ENCODE results near the gene ABHD12.
"Not testable (repeated sequence)": the region's sequence is repeated elsewhere in the genome, so short reads cannot be mapped to it uniquely, and the experiment has no call there.

The ABHD12 gene

DNA sequence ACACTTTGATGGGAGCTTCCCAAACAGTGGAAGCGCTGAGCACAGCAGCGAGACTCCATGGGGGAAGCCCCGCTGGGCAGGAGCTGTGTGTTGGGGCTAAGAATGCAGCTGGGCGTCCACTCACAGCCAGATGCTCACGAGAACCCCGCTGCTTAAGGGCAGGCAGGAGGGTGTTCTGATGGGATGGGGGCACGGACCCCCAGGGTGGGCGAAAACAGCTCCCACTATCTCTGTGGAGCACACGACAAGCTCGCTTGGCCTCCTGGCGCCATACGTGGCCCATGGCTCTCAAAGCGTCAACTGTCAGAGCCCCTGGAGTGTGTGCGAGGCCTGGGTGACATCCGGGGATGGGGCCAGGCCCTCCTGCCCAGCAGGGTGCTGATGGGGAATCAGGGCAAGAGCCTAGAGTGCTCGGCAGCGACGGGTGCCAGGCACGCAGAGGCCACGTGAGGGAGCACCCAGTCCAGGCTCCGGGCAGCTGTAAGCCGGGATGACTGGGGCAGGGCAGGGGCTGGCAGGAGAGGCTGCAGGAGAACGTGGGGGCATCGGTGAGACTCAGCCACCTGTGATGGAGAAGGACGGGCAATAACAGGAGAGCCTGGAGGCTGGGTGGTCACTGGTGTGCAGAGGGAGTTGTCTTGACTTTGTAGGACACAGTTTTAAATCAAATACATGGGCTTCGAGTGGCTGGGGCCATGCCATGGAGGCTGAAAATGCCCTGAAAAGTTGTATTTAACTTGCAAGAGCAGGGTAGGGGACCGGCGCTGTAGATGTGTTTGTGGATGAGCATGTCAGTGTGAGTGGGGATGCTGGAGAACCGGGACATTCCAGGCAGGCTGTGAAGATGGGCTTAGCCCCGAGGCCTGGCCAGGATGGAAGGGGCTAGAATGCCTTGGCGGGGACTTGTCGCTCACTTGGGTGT lies 115.5 kb downstream of the ABHD12 start:
- DNase-seq: no peak

DNA sequence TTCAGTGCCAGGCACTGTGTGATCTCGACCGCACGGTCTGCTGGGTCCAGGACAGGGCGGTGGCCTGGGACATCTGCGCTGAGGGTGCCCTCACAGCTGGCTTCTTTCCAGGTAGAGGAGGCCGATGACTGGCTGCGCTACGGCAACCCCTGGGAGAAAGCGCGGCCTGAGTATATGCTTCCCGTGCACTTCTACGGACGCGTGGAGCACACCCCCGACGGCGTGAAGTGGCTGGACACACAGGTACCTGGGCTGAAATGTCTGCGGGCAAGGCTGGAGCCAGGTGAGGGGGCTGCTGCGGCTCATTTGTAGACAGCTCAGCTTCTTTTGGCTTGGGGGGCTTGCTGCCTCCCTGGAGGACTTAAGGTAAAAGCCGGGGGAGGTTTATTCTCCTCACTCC lies 116.2 kb downstream of the ABHD12 start:
- DNase-seq: no peak

DNA sequence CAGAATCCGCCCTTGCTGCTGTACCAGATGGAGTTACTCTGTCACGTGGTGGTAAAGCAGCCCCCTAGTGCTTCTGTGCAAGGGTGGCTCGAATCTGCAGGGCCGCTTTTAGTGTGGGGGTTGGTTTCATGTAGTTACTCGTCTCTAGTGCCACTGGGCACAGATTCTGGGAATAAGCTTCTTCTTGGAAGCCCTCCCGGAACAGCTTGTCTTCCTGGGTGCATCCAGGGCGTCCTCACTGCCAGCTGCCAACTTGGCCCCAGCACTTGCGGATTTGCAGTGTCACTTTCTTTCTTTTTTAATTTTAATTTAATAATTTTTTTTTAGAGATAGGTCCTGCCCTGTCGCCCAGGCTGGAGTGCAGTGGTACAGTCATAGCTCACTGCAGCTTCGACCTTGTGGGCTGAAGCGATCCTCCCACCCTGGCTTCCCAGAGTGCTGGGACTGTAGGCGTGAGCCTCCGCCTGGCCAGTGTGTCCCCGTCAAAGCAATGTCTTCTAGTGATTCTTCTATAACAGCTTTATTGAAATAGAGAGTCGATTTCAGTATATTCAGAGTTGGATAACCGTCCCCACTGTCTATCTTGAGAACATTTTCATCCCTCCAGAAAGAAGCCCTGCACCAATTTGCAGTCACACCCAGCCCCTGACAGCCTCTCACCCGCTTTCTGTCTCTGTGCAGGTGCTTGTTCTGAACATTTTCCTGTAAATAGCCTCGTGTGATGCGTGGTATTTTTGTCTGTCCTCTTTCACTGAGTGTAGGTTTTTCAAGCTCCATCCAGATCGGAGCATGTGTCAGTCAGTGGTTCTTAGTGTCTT lies 116.9 kb downstream of the ABHD12 start:
- no peak for DNase-seq

DNA sequence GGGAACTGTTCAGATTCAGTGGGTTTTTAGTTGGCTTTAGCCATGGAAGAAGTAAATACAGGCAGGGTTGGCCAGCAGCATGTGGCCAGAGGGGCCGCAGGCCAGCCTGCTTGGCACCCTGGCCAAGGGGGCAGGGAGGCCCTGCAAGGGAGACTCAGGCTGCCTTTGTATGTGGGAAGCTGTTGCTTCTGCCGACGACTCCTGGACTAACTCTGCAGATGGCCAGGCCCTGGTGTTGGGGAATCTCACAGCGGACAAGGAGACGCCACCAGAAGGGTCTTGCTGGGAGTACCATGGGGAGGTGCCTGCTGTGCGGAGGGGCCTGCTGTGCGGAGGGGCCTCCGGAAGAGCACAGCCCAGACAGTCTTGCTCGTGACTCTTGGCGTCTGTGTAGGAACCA lies 117.6 kb downstream of the ABHD12 start:
- DNase-seq: no peak

DNA sequence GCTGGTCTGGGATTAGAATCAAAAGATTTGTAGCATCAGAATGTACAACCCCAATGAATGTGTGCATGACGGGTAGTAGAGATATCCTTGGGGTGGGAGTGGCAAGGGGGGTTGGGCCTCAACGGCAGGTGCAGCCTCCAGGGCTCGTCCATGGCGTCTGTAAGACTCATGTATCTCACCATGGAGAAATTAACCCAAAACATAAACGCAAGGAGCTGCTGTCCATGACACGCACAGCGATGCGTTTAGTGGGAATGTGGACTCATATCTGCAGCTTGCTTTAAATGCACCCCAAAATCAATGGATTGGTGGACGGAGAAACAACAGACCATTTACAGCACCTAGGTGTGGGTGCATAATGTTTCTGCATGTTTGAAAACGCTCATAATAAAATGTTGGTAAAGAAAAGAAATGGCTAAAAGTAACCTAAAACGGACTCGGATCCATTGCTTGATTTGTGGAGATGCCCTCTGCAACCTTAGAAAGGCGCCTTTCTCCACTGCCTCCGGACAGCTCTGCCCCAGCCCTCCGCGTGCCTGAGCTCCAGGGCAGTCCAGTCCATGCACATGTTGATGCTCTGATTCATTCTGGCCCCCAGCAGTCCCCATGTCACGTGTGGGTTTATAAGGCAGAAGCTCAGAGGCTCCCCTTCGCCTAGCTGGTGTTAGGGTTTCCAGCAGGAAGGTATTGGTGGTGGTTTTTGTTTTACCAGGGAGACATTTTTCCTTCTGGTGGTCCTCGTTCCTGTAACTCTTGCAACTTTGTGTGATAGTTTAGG lies 118.2 kb downstream of the ABHD12 start:
- DNase-seq: no peak

DNA sequence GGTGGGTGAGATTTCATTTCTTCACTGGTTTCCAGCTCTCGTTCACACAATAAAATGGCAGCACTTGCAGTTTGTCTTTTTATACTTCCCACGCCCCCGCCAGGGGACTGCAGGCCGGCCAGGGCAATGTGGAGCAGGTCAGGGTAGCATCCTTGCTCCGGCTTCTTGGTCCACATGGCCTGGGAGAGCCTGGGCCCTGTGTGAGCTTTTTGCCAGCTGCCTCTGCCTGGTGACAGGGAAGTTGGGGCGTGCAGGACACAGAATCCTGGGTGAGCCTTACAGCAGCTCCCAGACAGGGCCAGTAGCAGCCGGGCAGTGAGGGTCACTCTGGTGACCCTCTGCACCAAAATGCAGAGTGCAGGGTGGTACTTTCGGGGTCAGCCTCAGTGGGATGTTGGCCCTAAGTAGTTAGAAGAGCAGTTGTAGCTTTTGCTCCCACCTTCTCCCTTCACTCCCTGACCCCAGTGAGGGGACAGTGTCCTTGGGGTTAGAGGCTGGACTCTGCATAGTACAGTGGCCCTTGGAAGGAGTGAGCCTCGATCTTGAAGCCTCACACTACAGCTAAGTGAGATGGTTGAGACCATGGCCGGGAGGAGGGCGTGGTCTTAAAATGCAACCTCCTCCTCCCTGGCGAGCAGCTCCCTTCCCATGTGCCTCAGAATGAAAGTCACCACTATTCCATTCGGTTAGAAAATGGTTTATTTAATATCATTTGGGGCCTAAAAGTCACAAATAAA lies 119.0 kb downstream of the ABHD12 start:
- no peak for DNase-seq

DNA sequence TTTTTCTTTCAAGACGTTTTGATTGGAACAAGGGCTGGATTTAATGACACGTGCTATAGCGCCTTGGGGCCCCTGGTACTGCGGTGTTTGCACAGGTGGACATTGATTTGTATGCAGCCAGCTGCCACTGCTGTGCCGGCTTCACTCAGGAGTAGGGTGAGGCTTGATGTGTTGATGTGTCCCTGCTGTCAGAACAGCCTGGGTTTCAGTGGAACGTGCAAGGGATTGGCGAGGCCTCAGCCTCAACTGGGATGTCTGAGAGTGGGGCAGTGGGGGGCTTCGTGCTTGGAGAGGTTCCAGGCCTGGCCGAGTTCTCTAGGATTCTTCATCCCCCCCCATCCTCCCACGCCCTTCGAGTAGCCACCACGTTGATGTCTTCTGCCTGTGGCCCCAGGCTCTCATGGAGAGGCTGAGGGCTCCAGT lies 119.8 kb downstream of the ABHD12 start:
- DNase-seq: no peak

DNA sequence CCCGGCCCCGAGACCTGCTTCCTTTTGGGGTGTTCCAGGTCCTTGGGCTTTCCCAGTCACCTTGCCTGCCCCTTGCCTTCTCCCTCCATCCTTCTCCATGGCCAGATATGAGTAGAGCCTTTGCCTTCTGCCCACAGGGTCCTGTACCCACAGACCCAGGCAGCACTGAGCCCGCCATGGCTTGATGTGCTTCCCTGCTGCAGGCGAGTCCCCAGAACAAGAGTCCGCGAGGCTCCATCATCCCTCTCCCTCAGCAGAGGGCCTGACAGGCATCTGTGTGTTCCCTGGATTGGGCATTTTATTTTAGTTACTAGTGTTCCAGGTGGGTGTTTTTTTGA lies 120.8 kb downstream of the ABHD12 start:
- no peak for DNase-seq

DNA sequence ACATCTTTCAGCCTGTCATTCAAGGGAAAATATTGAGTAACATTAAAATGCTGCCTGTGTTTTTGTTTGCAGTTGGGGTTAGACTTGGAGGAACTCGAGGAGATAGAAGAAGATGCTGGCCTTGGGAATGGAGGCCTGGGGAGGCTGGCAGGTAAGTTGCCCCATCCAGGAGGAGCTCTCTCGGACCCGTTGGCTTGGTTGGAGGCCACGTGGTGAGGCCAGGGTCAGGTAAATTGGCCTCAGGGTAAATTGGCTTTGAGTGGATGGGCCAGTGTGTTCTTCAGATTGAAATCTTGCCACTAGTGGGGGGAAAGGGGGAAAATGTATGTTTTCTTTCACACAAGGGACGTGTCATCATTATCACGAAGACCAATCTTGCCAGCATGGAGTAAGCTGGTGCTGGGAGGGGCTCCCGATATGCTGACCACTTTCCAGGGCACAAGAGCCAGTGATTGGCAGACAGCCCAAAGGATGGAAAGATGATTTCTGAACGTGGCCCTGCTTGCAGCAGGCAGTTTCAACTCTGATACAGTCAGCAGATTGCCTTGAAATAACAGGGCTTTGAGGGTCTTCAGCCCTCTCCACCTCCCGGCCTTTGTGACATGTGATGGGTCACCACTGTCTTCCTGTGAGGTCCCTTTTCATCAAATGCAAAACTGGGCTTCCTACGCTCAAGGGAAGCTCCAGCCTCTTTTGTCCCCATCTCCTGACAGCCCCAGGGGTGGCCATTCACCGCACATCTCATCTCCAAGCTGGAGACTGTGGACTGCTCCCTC lies 121.4 kb downstream of the ABHD12 start:
- no peak for DNase-seq

DNA sequence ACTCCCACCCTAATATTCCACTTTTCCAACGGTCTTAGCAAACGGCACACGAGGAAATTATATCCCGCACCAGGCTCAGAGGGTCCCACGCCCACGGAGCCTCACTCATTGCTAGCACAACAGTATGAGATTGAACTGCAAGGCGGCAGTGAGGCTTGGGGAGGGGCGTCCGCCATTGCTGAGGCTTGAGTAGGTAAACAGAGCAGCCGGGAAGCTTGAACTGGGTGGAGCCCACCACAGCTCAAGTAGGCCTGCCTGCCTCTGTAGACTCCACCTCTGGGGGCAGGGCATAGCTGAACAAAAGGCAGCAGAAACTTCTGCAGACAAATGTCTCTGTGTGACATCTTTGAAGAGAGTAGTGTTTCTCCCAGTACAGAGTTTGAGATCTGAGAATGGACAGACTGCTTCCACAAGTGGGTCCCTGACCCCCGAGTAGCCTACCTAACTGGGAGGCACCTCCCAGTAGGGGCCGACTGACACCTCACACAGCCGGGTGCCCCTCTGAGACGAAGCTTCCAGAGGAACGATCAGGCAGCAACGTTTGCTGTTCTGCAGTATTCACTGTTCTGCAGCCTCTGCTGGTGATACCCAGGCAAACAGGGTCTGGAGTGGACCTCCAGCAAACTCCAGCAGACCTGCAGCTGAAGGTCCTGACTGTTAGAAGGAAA lies 129.7 kb downstream of the ABHD12 start:
- not testable (repeated sequence) for DNase-seq

DNA sequence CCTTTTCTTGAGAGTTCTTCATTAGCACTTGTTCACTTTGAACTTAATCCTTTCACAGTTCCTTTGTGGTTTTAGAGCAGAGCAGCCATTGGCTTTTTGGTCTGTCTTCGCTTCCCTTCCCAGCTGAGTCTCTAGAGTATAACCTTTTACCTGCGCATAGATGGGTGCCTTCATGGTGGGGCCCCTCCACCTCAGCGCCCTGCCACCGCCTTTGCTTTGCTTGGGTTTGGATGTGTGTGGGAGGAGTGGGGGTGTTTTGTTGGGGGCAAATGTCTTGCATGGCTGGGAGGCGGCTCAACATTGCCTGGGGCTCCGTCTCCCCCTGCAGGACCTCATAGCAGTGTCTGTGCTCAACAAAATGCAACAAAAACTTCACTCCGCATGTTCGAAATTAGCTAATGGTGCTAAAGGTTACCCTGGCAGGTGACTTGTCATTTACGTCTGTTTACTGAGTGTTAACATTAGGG lies 130.8 kb downstream of the ABHD12 start:
- DNase-seq: no peak

DNA sequence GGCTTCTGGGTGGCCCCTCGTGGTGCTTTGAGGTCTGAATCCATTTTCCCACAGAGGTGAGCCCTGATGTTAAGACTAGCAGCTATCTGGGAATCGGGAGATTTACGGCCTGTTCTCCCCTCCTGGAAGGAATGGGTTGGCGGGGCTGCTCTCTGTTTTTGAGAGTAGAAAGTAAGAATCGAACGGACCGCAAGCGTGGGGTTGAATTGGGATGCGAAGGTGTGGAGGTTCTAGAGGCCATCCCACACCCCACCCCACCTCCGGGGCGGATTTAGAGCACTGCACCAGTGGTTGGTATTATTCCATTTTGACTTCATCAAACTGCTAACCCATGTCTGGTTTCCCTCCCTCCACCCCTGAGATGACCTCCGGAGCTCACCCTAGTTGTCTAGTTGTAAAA lies 131.3 kb downstream of the ABHD12 start:
- no peak for DNase-seq

DNA sequence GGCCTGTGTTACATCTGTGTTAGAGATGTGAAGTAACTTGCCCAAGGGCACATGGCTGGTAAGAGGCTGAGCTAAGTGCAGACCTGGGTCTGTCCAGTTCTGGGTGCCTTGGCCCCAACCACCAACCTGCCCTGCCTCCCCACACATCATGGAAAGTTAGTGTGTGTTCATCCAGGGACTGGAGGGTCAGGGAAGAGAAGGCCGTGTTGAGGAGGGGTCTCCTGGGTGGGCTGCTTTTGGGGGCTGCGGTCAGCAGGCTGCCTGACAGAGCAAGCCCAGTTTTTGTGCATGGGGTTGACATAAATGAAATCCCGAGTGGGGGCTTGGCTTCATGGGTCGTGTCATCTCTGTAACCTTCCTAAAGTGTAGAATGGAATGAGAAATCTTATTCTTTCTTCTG lies 131.8 kb downstream of the ABHD12 start:
- no peak for DNase-seq

DNA sequence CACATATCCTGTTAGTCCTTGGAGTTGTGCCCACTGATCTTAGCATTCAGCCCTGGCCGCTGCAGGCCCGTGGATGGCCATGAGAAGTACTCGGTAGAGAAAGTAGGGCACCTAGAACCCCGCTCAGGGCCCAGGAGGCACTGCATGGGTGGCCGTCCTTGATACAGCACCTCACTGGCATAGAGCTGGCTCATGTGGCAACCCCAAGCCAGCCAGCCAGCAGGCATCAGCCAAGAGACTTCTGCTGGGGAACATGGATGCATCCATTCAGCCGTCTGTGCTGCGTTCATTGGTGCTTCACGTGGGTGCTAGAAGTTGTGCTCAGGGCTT lies 132.2 kb downstream of the ABHD12 start:
- DNase-seq: no peak

DNA sequence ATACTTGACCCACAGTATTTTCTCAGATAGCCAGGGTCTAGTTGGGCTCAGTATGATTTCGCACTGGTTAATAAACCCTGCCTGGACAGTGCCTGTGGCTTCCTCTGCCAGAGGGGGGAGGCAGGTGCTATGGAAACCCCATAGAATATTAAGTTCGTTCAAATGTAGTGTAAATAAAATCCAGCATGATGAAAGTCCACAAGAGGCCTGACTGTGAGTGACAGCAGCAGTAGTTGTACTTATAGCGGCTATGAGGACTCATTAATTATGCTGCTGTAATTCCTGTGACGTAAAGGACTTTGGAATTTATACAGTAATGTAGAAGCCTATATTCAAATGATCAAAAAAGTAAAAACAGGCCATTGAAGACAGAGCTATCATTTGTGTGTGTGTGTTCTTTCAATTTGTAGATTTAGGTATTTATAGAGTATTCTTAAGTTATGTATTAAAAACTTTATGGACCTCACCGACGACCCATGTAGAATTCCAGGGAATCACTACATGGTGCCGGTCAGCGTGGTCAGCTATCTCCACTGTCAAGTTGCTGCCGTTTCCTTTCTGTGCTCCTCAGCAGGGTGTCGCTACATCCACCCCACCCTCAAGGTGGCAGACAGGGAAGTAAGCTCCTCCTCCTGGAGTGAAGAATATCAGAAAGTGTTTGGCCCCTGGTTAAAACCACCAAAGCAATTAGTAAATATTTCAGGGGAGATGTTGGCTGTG lies 132.7 kb downstream of the ABHD12 start:
- no peak for DNase-seq

DNA sequence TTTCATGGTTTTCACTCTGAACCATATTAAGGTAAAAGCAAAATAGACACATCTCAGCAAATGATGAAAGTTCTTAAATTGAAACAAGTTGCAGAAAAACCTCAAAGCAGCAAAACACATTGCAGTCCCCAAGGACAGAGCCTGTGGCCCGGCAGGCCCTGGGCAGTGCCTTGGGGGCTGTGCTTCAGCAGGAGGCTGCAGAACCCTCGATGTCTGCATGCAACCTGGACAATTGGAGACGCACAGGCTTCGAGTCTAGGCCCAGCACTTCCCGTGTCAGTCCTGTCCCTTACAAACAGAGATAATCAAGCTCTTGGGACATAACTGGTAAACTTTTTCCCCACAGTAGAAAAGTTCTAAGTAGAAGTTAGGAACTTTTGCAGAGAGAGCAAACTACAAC lies 133.5 kb downstream of the ABHD12 start:
- no peak for DNase-seq

DNA sequence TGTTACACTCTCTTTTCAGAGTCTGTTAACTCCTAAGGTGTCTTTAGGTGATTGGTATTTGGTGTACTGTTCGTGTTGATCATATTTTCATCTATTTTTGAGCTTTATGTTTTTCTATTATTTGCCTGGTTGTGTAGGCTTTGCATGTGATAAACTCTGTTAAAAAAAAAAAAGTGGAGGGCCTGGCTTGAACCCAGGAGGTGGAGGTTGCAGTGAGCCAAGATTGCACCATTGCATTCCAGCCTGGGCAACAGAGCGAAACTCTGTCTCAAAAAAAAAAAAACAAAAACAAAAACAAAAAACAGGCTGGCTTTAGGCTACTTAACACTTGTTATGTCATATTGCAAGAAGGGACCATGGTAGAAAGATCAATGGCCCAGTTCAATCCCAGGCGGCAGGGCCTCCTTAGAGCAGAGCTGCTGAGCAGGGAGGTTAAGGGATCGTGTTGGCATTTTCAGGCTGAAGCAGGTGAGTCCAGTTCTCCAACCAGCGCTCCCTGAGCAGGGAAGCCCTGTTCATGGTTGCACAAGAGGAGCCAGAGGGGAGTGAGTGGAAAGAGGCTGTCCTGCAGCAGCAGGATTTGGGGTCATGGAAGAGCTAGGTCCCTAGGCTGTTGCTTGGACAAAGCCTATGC lies 134.3 kb downstream of the ABHD12 start:
- DNase-seq: no peak

DNA sequence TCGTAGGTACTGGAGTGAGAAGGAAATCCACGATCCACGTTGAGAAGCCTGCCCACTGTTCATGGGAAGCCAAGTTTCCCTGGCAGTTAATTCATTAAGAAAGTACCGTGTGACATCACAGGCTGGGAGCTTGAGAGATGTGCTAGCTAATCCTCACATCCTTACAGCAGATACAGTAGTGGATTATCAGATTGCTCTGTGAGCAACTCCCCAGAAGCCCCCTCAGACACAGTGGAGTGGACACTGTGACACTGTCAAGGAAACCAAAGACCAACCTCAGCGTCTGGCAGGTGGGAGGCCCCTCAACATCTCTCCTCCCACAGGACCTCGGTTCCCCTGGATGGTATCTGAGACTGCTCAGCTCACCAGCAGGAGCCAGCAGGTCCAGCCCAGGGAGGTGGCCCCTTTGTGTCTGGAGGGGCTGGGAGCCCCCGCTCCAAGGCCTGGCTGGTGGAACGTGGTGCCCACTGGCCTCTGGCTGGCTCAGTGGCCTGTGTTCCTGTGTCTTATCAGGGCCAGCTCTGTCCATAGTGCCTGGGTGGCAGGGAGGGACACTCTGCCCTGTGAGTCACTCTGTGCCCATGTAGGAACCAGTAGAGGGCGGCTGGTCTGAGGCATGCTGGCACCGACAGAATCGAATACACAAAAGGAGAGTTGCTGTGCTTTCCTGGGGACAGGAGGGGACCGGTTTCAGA lies 135.5 kb downstream of the ABHD12 start:
- no peak for DNase-seq

DNA sequence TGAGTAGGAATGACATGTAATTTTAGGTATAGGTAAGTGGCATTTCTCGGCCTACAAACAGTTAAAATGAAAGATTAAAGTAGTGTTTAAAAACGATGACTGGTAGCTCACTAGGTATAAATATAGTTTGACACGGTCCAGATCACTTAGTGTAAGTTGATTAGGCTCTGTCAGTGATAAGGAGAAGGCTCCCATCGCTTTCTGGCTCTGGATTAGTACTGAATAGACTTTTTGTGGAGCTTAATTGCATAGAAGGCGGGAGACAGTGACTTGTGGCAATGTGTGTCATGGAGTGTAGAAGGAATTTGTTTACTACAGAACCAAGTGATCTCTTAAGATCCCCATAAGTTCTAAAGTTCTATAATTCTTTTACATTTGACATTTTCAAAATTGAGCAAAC lies 136.1 kb downstream of the ABHD12 start:
- no peak for DNase-seq
